GM23338 (cell line): Measurements from ENCODE around the gene ZNF865. TPM values are rescaled to one million over a fixed set of nuclear protein-coding genes. Genes with fewer than 3 reads are reported as not detected.
A peak's percentile ranks its signal among the peaks of the same experiment; 100 is the strongest.

Experiments
- ATAC-seq: fragments of 200-7000 bp; cut with Tn5 transposase; 3 replicates; pipeline ENCODE4 v1.9.1; 2020
- DNase-seq: peaks from one replicate; pipeline ENCODE4 v3.0.0-alpha.2; 2015; ENCODE audit warnings: low spot score
- H2AFZ ChIP-seq: fragments of 200-600 bp; sonication (generic); 2 replicates; pipeline ENCODE4 v1.8.0; 2016; ENCODE audit warnings: antibody characterized with exemption, mild to moderate bottlenecking, moderate library complexity
- H3F3A ChIP-seq: fragments of 200-600 bp; sonication (generic); replicated peaks from 2 replicates; pipeline ENCODE4 v1.8.0; 2017; ENCODE audit warnings: antibody characterized with exemption, mixed run types, low read depth
- H3K27ac ChIP-seq: fragments of 200-600 bp; sonication (generic); 2 replicates; pipeline ENCODE4 v1.6.1; 2016; ENCODE audit warnings: low read depth
- H3K27me3 ChIP-seq: fragments of 200-600 bp; sonication (generic); 2 replicates; pipeline ENCODE4 v1.8.0; 2016; ENCODE audit warnings: mild to moderate bottlenecking, mixed run types, moderate library complexity; ENCODE audit not compliant: insufficient read depth
- H3K36me3 ChIP-seq: fragments of 200-600 bp; sonication (generic); 2 replicates; pipeline ENCODE4 v1.8.0; 2016; ENCODE audit warnings: mild to moderate bottlenecking; ENCODE audit not compliant: insufficient read depth
- H3K4me1 ChIP-seq: fragments of 200-600 bp; sonication (generic); 2 replicates; pipeline ENCODE4 v1.8.0; 2016; ENCODE audit warnings: mild to moderate bottlenecking, moderate library complexity; ENCODE audit not compliant: insufficient read depth
- H3K4me2 ChIP-seq: fragments of 200-600 bp; sonication (generic); 2 replicates; pipeline ENCODE4 v1.7.1; 2017; ENCODE audit warnings: mixed run types
- H3K4me3 ChIP-seq: fragments of 200-600 bp; sonication (generic); 2 replicates; pipeline ENCODE4 v1.6.1; 2016; ENCODE audit warnings: mixed run types
- H3K79me2 ChIP-seq: fragments of 200-600 bp; sonication (generic); replicated peaks from 2 replicates; pipeline ENCODE4 v1.8.0; 2017; ENCODE audit warnings: mild to moderate bottlenecking; ENCODE audit not compliant: insufficient read depth
- H3K9me2 ChIP-seq: fragments of 200-600 bp; sonication (generic); 2 replicates; pipeline ENCODE4 v1.8.0; 2017; ENCODE audit not compliant: insufficient read depth
- H4K20me1 ChIP-seq: fragments of 200-600 bp; sonication (generic); replicated peaks from 2 replicates; pipeline ENCODE4 v1.8.0; 2017; ENCODE audit warnings: mild to moderate bottlenecking; ENCODE audit not compliant: insufficient read depth
- H3K27ac Mint-ChIP-seq: 2 replicates; pipeline ENCODE4 v1.8.0; 2020; ENCODE audit warnings: inconsistent platforms, mild to moderate bottlenecking, moderate library complexity, mixed read lengths
- H3K27me3 Mint-ChIP-seq: 3 replicates; pipeline ENCODE4 v1.8.0; 2022; ENCODE audit warnings: low read depth, mild to moderate bottlenecking, moderate library complexity, mixed read lengths, inconsistent platforms; ENCODE audit not compliant: insufficient read depth, poor library complexity
- H3K36me3 Mint-ChIP-seq: 3 replicates; pipeline ENCODE4 v1.8.0; 2021; ENCODE audit warnings: low read depth, mild to moderate bottlenecking, inconsistent platforms, moderate library complexity, mixed read lengths
- H3K4me1 Mint-ChIP-seq: 3 replicates; pipeline ENCODE4 v1.8.0; 2020; ENCODE audit warnings: mild to moderate bottlenecking, inconsistent platforms, mixed read lengths
- H3K4me3 Mint-ChIP-seq: 3 replicates; pipeline ENCODE4 v1.8.0; 2021; ENCODE audit warnings: moderate library complexity, mild to moderate bottlenecking, inconsistent platforms, mixed read lengths
- H3K9me3 Mint-ChIP-seq: 3 replicates; pipeline ENCODE4 v1.8.0; 2020; ENCODE audit warnings: moderate library complexity, mild to moderate bottlenecking, inconsistent platforms, mixed read lengths
- CREB1 ChIP-seq: fragments of 250-450 bp; sonication (Bioruptor Pico); IDR thresholded peaks from 2 replicates; pipeline ENCODE4 v1.5.0; 2020; ENCODE audit warnings: low read depth, mild to moderate bottlenecking, moderate library complexity
- EZH2 ChIP-seq: fragments of 200-600 bp; sonication (generic); IDR thresholded peaks from one replicate; pipeline ENCODE4 v1.8.0; 2017; ENCODE audit warnings: antibody characterized with exemption, mild to moderate bottlenecking, low read depth; ENCODE audit not compliant: unreplicated experiment
- EZH2phosphoT487 ChIP-seq: fragments of 200-600 bp; sonication (generic); IDR thresholded peaks from one replicate; pipeline ENCODE4 v1.8.1; 2018; ENCODE audit warnings: antibody characterized with exemption; ENCODE audit not compliant: unreplicated experiment
- JUNB ChIP-seq: IDR thresholded peaks from one replicate; pipeline ENCODE4 v1.6.1; 2016; ENCODE audit warnings: antibody characterized with exemption; ENCODE audit not compliant: unreplicated experiment
- NANOG ChIP-seq: IDR thresholded peaks from 2 replicates; pipeline ENCODE4 v1.6.1; 2016; ENCODE audit warnings: antibody characterized with exemption, borderline replicate concordance
- POLR2AphosphoS5 ChIP-seq: IDR thresholded peaks from 2 replicates; pipeline ENCODE4 v1.6.1; 2016; ENCODE audit warnings: antibody characterized with exemption, low read depth
- STAT1 ChIP-seq: IDR thresholded peaks from one replicate; pipeline ENCODE4 v1.6.1; 2016; ENCODE audit warnings: antibody characterized with exemption; ENCODE audit not compliant: unreplicated experiment
- ZNF114 ChIP-seq: fragments of 250-450 bp; sonication (Bioruptor Pico); IDR thresholded peaks from 2 replicates; pipeline ENCODE4 v1.5.0; 2020; ENCODE audit warnings: mild to moderate bottlenecking, moderate library complexity
- ZNF331 ChIP-seq: fragments of 250-450 bp; sonication (Bioruptor Pico); IDR thresholded peaks from 2 replicates; pipeline ENCODE4 v1.5.0; 2020; ENCODE audit warnings: low read depth, mild to moderate bottlenecking, moderate library complexity
- polyA plus RNA-seq: library from polyadenylated mRNA; unstranded; fragments of >200 nt; fragmentation: Nextera tagmentation; extraction: Ambion mirVana; gene quantifications from 2 replicates; pipeline ENCODE4 v1.2.1, GENCODE V29; 2016
- total RNA-seq: library from RNA; depleted of rRNA; stranded (reverse); fragments of >200 nt; shearing (Covaris generic); gene quantifications from 2 replicates; pipeline ENCODE4 v1.2.3, GENCODE V29; 2014
- TF ChIP-seq, protein P1 (sequence below): fragments of 250-450 bp; sonication (Bioruptor Pico); IDR thresholded peaks from 2 replicates; pipeline ENCODE4 v1.5.0; 2020; ENCODE audit warnings: mild to moderate bottlenecking, moderate library complexity
- TF ChIP-seq, protein P2 (sequence below), 2 experiments: fragments of 200-600 bp in 1 of 2; sonication (generic) in 1 of 2; conservative IDR thresholded peaks; 2 replicates each; pipeline versions ENCODE4 v1.5.1 to v1.6.1; 2016 to 2017; ENCODE audit warnings: antibody characterized with exemption in 2 of 2, low read depth in 2 of 2, mild to moderate bottlenecking in 2 of 2, moderate library complexity in 1 of 2
- TF ChIP-seq, protein P3 (sequence below): IDR thresholded peaks from one replicate; pipeline ENCODE4 v1.6.1; 2018; ENCODE audit warnings: antibody characterized with exemption; ENCODE audit not compliant: unreplicated experiment
- TF ChIP-seq, protein P4 (sequence below): IDR thresholded peaks from 2 replicates; pipeline ENCODE4 v1.6.1; 2016; ENCODE audit warnings: antibody characterized with exemption

The ZNF865 gene
- total and polyA plus RNA-seq, 2 experiments from 2014 or later, result 2.2 to 12.1 TPM

DNA sequence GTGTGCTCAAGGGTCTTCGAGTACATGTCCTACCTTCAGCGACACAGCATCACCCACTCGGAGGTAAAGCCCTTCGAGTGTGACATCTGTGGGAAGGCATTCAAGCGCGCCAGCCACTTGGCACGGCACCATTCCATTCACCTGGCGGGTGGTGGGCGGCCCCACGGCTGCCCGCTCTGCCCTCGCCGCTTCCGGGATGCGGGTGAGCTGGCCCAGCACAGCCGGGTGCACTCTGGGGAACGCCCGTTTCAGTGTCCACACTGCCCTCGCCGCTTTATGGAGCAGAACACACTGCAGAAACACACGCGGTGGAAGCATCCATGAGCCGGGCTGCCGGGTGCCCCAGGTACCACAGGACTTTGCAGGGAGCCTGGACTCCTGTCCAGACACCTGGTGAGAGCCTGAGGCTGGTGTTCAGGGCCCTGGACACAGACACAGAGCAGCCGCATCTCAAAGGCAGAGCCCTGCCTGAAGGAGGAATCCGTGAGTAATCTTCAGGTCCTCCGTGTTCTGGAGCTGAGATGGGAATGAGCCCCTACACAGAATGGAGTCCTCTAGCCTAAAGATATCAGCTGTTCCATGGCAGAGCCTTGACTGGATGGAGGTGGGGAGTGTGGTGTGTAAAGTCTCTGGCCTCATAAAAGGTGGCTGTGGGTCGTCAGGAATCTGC lies 39.5 kb downstream of the ZNF865 start:
- Histone ChIP-seq H3K9me2 (no peaks in the 10 kb centered on the region), H2AFZ (no peak overlapping the region), H3K79me2 (peaks cover 37% of the 10 kb centered on the region), H3K4me2 (peak overlapping the region; percentile 96), H3F3A (peaks cover 27% of the 10 kb centered on the region), H4K20me1 (no peaks in the 10 kb centered on the region), H3K27ac (no peak overlapping the region), H3K4me3 (peak overlapping the region; percentile 89; the same call in 1 of the 2 replicates), H3K4me1 (no peaks in the 10 kb centered on the region; the same call in 1 of the 2 replicates), H3K36me3 (no peaks in the 10 kb centered on the region), H3K27me3 (no peaks in the 10 kb centered on the region)
- Mint-ChIP-seq H3K4me3 (peak overlapping the region; percentile 84), H3K36me3 (peaks cover 40% of the 10 kb centered on the region), H3K27me3 (peaks cover 41% of the 10 kb centered on the region), H3K9me3 (peaks cover 4% of the 10 kb centered on the region), H3K4me1 (peaks cover 28% of the 10 kb centered on the region), H3K27ac (no peak overlapping the region)
- no peak for DNase-seq
- TF ChIP-seq, protein P1, sequence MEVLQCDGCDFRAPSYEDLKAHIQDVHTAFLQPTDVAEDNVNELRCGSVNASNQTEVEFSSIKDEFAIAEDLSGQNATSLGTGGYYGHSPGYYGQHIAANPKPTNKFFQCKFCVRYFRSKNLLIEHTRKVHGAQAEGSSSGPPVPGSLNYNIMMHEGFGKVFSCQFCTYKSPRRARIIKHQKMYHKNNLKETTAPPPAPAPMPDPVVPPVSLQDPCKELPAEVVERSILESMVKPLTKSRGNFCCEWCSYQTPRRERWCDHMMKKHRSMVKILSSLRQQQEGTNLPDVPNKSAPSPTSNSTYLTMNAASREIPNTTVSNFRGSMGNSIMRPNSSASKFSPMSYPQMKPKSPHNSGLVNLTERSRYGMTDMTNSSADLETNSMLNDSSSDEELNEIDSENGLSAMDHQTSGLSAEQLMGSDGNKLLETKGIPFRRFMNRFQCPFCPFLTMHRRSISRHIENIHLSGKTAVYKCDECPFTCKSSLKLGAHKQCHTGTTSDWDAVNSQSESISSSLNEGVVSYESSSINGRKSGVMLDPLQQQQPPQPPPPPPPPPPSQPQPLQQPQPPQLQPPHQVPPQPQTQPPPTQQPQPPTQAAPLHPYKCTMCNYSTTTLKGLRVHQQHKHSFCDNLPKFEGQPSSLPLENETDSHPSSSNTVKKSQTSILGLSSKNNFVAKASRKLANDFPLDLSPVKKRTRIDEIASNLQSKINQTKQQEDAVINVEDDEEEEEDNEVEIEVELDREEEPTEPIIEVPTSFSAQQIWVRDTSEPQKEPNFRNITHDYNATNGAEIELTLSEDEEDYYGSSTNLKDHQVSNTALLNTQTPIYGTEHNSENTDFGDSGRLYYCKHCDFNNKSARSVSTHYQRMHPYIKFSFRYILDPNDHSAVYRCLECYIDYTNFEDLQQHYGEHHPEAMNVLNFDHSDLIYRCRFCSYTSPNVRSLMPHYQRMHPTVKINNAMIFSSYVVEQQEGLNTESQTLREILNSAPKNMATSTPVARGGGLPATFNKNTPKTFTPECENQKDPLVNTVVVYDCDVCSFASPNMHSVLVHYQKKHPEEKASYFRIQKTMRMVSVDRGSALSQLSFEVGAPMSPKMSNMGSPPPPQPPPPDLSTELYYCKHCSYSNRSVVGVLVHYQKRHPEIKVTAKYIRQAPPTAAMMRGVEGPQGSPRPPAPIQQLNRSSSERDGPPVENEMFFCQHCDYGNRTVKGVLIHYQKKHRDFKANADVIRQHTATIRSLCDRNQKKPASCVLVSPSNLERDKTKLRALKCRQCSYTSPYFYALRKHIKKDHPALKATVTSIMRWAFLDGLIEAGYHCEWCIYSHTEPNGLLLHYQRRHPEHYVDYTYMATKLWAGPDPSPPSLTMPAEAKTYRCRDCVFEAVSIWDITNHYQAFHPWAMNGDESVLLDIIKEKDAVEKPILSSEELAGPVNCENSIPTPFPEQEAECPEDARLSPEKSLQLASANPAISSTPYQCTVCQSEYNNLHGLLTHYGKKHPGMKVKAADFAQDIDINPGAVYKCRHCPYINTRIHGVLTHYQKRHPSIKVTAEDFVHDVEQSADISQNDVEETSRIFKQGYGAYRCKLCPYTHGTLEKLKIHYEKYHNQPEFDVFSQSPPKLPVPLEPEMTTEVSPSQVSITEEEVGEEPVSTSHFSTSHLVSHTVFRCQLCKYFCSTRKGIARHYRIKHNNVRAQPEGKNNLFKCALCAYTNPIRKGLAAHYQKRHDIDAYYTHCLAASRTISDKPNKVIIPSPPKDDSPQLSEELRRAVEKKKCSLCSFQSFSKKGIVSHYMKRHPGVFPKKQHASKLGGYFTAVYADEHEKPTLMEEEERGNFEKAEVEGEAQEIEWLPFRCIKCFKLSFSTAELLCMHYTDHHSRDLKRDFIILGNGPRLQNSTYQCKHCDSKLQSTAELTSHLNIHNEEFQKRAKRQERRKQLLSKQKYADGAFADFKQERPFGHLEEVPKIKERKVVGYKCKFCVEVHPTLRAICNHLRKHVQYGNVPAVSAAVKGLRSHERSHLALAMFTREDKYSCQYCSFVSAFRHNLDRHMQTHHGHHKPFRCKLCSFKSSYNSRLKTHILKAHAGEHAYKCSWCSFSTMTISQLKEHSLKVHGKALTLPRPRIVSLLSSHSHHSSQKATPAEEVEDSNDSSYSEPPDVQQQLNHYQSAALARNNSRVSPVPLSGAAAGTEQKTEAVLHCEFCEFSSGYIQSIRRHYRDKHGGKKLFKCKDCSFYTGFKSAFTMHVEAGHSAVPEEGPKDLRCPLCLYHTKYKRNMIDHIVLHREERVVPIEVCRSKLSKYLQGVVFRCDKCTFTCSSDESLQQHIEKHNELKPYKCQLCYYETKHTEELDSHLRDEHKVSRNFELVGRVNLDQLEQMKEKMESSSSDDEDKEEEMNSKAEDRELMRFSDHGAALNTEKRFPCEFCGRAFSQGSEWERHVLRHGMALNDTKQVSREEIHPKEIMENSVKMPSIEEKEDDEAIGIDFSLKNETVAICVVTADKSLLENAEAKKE (CRISPR knock-in tag), result no peak
- TF ChIP-seq ZNF331 (CRISPR knock-in tag) (no peak), JUNB (no peak), POLR2AphosphoS5 (no peak), STAT1 (no peak), NANOG (no peak), EZH2phosphoT487 (no peak), EZH2 (no peak), ZNF114 (CRISPR knock-in tag) (no peak), CREB1 (CRISPR knock-in tag) (no peak)
- TF ChIP-seq, protein P2, sequence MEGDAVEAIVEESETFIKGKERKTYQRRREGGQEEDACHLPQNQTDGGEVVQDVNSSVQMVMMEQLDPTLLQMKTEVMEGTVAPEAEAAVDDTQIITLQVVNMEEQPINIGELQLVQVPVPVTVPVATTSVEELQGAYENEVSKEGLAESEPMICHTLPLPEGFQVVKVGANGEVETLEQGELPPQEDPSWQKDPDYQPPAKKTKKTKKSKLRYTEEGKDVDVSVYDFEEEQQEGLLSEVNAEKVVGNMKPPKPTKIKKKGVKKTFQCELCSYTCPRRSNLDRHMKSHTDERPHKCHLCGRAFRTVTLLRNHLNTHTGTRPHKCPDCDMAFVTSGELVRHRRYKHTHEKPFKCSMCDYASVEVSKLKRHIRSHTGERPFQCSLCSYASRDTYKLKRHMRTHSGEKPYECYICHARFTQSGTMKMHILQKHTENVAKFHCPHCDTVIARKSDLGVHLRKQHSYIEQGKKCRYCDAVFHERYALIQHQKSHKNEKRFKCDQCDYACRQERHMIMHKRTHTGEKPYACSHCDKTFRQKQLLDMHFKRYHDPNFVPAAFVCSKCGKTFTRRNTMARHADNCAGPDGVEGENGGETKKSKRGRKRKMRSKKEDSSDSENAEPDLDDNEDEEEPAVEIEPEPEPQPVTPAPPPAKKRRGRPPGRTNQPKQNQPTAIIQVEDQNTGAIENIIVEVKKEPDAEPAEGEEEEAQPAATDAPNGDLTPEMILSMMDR (conservative IDR thresholded peaks at IDR 0.05; ENCODE audit: low read depth in 2 of 2), result no peak
- TF ChIP-seq, protein P3, sequence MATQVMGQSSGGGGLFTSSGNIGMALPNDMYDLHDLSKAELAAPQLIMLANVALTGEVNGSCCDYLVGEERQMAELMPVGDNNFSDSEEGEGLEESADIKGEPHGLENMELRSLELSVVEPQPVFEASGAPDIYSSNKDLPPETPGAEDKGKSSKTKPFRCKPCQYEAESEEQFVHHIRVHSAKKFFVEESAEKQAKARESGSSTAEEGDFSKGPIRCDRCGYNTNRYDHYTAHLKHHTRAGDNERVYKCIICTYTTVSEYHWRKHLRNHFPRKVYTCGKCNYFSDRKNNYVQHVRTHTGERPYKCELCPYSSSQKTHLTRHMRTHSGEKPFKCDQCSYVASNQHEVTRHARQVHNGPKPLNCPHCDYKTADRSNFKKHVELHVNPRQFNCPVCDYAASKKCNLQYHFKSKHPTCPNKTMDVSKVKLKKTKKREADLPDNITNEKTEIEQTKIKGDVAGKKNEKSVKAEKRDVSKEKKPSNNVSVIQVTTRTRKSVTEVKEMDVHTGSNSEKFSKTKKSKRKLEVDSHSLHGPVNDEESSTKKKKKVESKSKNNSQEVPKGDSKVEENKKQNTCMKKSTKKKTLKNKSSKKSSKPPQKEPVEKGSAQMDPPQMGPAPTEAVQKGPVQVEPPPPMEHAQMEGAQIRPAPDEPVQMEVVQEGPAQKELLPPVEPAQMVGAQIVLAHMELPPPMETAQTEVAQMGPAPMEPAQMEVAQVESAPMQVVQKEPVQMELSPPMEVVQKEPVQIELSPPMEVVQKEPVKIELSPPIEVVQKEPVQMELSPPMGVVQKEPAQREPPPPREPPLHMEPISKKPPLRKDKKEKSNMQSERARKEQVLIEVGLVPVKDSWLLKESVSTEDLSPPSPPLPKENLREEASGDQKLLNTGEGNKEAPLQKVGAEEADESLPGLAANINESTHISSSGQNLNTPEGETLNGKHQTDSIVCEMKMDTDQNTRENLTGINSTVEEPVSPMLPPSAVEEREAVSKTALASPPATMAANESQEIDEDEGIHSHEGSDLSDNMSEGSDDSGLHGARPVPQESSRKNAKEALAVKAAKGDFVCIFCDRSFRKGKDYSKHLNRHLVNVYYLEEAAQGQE, result no peak
- TF ChIP-seq, protein P4, sequence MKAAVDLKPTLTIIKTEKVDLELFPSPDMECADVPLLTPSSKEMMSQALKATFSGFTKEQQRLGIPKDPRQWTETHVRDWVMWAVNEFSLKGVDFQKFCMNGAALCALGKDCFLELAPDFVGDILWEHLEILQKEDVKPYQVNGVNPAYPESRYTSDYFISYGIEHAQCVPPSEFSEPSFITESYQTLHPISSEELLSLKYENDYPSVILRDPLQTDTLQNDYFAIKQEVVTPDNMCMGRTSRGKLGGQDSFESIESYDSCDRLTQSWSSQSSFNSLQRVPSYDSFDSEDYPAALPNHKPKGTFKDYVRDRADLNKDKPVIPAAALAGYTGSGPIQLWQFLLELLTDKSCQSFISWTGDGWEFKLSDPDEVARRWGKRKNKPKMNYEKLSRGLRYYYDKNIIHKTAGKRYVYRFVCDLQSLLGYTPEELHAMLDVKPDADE, result no peak
- ATAC-seq, result no peak
